Measurements from ENCODE around the gene TYMS. TPM values are rescaled to one million over a fixed set of nuclear protein-coding genes. Genes with fewer than 3 reads are reported as not detected.
A peak's percentile ranks its signal among the peaks of the same experiment; 100 is the strongest.

Gene TYMS
- total and polyA plus RNA-seq, 2 donors (not counting 3 experiments of a cell fraction or from before 2014, with no cell fraction given), result 136 to 200 TPM

GRCh38 chr18:697800-698199 lies 40.3 kb downstream of the TYMS start:
- H3K4me1 ChIP-seq (ENCODE audit: control insufficient read depth, extremely low read depth, insufficient read depth, low read length), result no peaks in the 10 kb centered on the region
- DNase-seq (ENCODE audit: low read depth, low spot score), result no peak
- H3K9me1 ChIP-seq (replicated peaks; ENCODE audit: control insufficient read depth, extremely low read depth, insufficient read depth, low read length), result no peaks in the 10 kb centered on the region
- H3K27me3 ChIP-seq (ENCODE audit: control insufficient read depth in 2 of 2, insufficient read depth in 2 of 2, low read length in 2 of 2), result no peaks in the 10 kb centered on the region
- H3K4me2 ChIP-seq (ENCODE audit: insufficient read depth, low read length), result no peak overlapping the region
- no peak overlapping the region for H2AFZ ChIP-seq (ENCODE audit: low read depth, low read length)
- no peak for FAIRE-seq
- TF ChIP-seq MYC (IDR thresholded peaks at IDR 0.05; ENCODE audit: low read depth, low read length) (no peak), GATA2 (IDR thresholded peaks at IDR 0.05; ENCODE audit: insufficient read depth, insufficient read length, low read depth, low read length) (no peak), FOS (IDR thresholded peaks at IDR 0.05; ENCODE audit: borderline replicate concordance, insufficient read depth, low read length) (no peak), POLR2AphosphoS5 (IDR thresholded peaks at IDR 0.05; ENCODE audit: insufficient read depth, low read depth, low read length) (no peak), MAX (IDR thresholded peaks at IDR 0.05; ENCODE audit: insufficient read depth, insufficient read length) (no peak)
- POLR2A ChIA-PET, result no interaction called here
- intact Hi-C loops (cut with micrococcal nuclease) (no loop called here), dilution Hi-C loops (cut with MboI; ENCODE audit: extremely low pct_ligation_motif_present, low sequenced_read_pairs) (no loop called here)
- BruUV-seq (replicated peaks), result no TSS peak
- peaks cover 0 to 4% of the 10 kb centered on the region in 2 experiments for H3K36me3 ChIP-seq (ENCODE audit: control insufficient read depth in 2 of 2, extremely low read depth in 1 of 2, insufficient read depth in 2 of 2, low read length in 2 of 2)
- CTCF ChIA-PET, result interaction anchor here (1.0 to 1.3 kb wide), 2 partner anchors 15 to 133 kb away, joined by 3 to 4 read pairs; partner anchors contain the start of gene ENOSF1
- no peak overlapping the region for H3K4me3 ChIP-seq (replicated peaks in 1 of 3; ENCODE audit: insufficient read depth in 1 of 3, low read depth in 1 of 3, low read length in 3 of 3)
- H3K9ac ChIP-seq (replicated peaks; ENCODE audit: extremely low read depth, insufficient read depth, low read length), result no peak overlapping the region
- H3K79me2 ChIP-seq (ENCODE audit: control insufficient read depth, insufficient read depth, low read length), result peaks cover 21% of the 10 kb centered on the region
- no peak overlapping the region for H3K27ac ChIP-seq (ENCODE audit: insufficient read depth, low read depth, low read length)
- no peaks in the 10 kb centered on the region for H4K20me1 ChIP-seq (replicated peaks; ENCODE audit: control insufficient read depth, extremely low read depth, insufficient read depth, low read length)
- no peaks in the 10 kb centered on the region for H3K9me3 ChIP-seq (replicated peaks; ENCODE audit: control insufficient read depth, insufficient read depth, low read length)

DNA sequence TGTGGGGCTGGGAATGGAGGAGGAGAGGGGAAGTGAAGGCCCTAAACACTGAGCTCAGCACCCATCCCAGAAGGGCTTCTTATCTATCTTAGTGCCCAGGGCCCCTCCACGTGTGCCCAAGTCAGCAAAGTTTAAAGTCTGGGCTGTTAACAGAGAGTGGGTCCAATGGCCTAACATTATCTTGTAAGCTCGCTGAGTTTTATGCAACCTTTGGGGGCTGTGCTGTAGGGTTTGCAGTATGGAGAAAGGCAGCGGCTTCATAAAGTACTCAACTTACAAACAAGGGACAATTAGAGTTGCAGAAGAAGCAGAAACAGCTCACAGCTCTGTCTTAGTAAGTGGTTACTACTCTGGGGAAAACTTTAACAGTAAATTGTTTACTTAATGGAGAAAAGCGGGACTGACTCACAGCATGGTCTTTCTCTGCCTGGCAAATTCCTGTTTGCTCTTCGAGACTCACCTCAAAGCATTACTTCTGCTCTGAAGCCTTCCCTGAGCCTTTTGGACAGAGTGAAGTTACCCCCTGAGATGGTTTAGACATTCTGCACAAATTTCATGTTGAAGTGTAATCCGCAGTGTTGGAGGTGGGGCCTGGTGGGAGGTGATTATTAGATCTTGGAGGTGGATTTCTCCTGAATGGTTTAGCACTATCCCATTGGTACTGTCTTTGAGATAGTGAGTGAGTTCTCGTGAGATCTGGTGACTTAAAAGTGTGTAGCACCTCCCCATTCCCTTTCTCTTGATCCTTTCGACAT lies 45.9 kb downstream of the TYMS start:
- peaks cover 26% of the 10 kb centered on the region for H3K79me2 ChIP-seq (ENCODE audit: control insufficient read depth, insufficient read depth, low read length)
- peaks cover 9% of the 10 kb centered on the region for H3K4me1 ChIP-seq (ENCODE audit: control insufficient read depth, extremely low read depth, insufficient read depth, low read length)
- no peak overlapping the region for H2AFZ ChIP-seq (ENCODE audit: low read depth, low read length)
- no peaks in the 10 kb centered on the region for H3K9me3 ChIP-seq (replicated peaks; ENCODE audit: control insufficient read depth, insufficient read depth, low read length)
- H3K27me3 ChIP-seq (ENCODE audit: control insufficient read depth in 2 of 2, insufficient read depth in 2 of 2, low read length in 2 of 2), result no peaks in the 10 kb centered on the region
- no peaks in the 10 kb centered on the region for H3K9me1 ChIP-seq (replicated peaks; ENCODE audit: control insufficient read depth, extremely low read depth, insufficient read depth, low read length)
- H3K27ac ChIP-seq (ENCODE audit: insufficient read depth, low read depth, low read length), result peak overlapping the region; percentile 50
- TF ChIP-seq MYC (IDR thresholded peaks at IDR 0.05; ENCODE audit: low read depth, low read length) (no peak), EZH2 (IDR thresholded peaks at IDR 0.05; ENCODE audit: borderline replicate concordance, low read depth, low read length, severe bottlenecking) (no peak), POLR2AphosphoS5 (IDR thresholded peaks at IDR 0.05; ENCODE audit: insufficient read depth, low read depth, low read length) (no peak), MAX (IDR thresholded peaks at IDR 0.05; ENCODE audit: insufficient read depth, insufficient read length) (no peak), FOS (IDR thresholded peaks at IDR 0.05; ENCODE audit: borderline replicate concordance, insufficient read depth, low read length) (no peak), POLR2A (IDR thresholded peaks at IDR 0.05; ENCODE audit: low read depth, low read length) (no peak), GATA2 (IDR thresholded peaks at IDR 0.05; ENCODE audit: insufficient read depth, insufficient read length, low read depth, low read length) (no peak), JUN (IDR thresholded peaks at IDR 0.05; ENCODE audit: borderline replicate concordance, insufficient read depth, insufficient read length, low read depth) (no peak)
- TF ChIP-seq, protein P1, sequence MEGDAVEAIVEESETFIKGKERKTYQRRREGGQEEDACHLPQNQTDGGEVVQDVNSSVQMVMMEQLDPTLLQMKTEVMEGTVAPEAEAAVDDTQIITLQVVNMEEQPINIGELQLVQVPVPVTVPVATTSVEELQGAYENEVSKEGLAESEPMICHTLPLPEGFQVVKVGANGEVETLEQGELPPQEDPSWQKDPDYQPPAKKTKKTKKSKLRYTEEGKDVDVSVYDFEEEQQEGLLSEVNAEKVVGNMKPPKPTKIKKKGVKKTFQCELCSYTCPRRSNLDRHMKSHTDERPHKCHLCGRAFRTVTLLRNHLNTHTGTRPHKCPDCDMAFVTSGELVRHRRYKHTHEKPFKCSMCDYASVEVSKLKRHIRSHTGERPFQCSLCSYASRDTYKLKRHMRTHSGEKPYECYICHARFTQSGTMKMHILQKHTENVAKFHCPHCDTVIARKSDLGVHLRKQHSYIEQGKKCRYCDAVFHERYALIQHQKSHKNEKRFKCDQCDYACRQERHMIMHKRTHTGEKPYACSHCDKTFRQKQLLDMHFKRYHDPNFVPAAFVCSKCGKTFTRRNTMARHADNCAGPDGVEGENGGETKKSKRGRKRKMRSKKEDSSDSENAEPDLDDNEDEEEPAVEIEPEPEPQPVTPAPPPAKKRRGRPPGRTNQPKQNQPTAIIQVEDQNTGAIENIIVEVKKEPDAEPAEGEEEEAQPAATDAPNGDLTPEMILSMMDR (IDR thresholded peaks at IDR 0.05; ENCODE audit: extremely low read depth in 1 of 2, insufficient read depth in 1 of 2, low read depth in 1 of 2, low read length in 2 of 2), result no peak
- dilution Hi-C loops (cut with MboI; ENCODE audit: extremely low pct_ligation_motif_present, low sequenced_read_pairs), result no loop called here
- H3K9ac ChIP-seq (replicated peaks; ENCODE audit: extremely low read depth, insufficient read depth, low read length), result no peak overlapping the region
- H3K4me3 ChIP-seq (replicated peaks in 1 of 3; ENCODE audit: insufficient read depth in 1 of 3, low read depth in 1 of 3, low read length in 3 of 3), result no peak overlapping the region
- H3K4me2 ChIP-seq (ENCODE audit: insufficient read depth, low read length), result no peak overlapping the region
- BruUV-seq (replicated peaks), result no TSS peak
- intact Hi-C loops (cut with micrococcal nuclease), result no loop called here
- DNase-seq (ENCODE audit: low read depth, low spot score) (no peak), FAIRE-seq (peak; percentile 50)
- CTCF ChIA-PET, result interaction anchor here (0.9 to 1.9 kb wide), 7 partner anchors 9 to 136 kb away, joined by 3 to 10 read pairs (median 6); partner anchors contain the start of gene ENOSF1
- H3K36me3 ChIP-seq (ENCODE audit: control insufficient read depth in 2 of 2, extremely low read depth in 1 of 2, insufficient read depth in 2 of 2, low read length in 2 of 2), result peaks cover 0 to 2% of the 10 kb centered on the region in 2 experiments
- no peaks in the 10 kb centered on the region for H4K20me1 ChIP-seq (replicated peaks; ENCODE audit: control insufficient read depth, extremely low read depth, insufficient read depth, low read length)
- POLR2A ChIA-PET, result interaction anchor here (0.6 to 0.9 kb wide), 2 partner anchors 9 to 141 kb away, joined by 3 to 6 read pairs; partner anchors contain the start of gene ENOSF1
